H1 (cell line): ENCODE results near the gene DHRS9.

Experiments used
- EP300 ChIP-seq, 2 experiments: IDR thresholded peaks; 1 replicate in 1 of 2; 2 replicates in 1 of 2; pipeline ENCODE4 v1.6.1; 2011 to 2012; ENCODE audit warnings: low read depth in 2 of 2, low read length in 2 of 2, mild to moderate bottlenecking in 2 of 2, borderline replicate concordance in 1 of 2, inconsistent platforms in 1 of 2, moderate library complexity in 1 of 2
- EZH2 ChIP-seq: fragments of 200-600 bp; sonication (generic); IDR thresholded peaks from 2 replicates; pipeline ENCODE4 v1.7.1; 2012; ENCODE audit warnings: low read depth, mild to moderate bottlenecking, moderate library complexity, low read length, inconsistent platforms; ENCODE audit not compliant: severe bottlenecking
- GABPA ChIP-seq: IDR thresholded peaks from 2 replicates; pipeline ENCODE4 v1.6.1; 2011; ENCODE audit warnings: mild to moderate bottlenecking, low read length, moderate library complexity, borderline replicate concordance; ENCODE audit not compliant: insufficient read depth
- HDAC6 ChIP-seq: IDR thresholded peaks from one replicate; pipeline ENCODE4 v1.7.1; 2012; ENCODE audit warnings: low read depth, mild to moderate bottlenecking, inconsistent platforms, low read length, moderate library complexity
- POLR2A ChIP-seq, 2 experiments: IDR thresholded peaks; 1 replicate in 1 of 2; 2 replicates in 1 of 2; pipeline ENCODE4 v1.6.1; 2011; ENCODE audit warnings: low read depth in 2 of 2, low read length in 2 of 2, mild to moderate bottlenecking in 2 of 2; ENCODE audit errors: control extremely low read depth in 1 of 2
- POLR2AphosphoS5 ChIP-seq: IDR thresholded peaks from 2 replicates; pipeline ENCODE4 v1.6.1; 2011; ENCODE audit warnings: low read depth, low read length
- RXRA ChIP-seq: IDR thresholded peaks from 2 replicates; pipeline ENCODE4 v1.6.1; 2011; ENCODE audit warnings: low read depth, mild to moderate bottlenecking, low read length, moderate library complexity; ENCODE audit not compliant: insufficient read depth
- SP2 ChIP-seq: IDR thresholded peaks from 2 replicates; pipeline ENCODE4 v1.6.1; 2012; ENCODE audit warnings: mild to moderate bottlenecking, low read length, inconsistent platforms
- SRF ChIP-seq: IDR thresholded peaks from 2 replicates; pipeline ENCODE4 v1.6.1; 2011; ENCODE audit warnings: mild to moderate bottlenecking, low read depth, low read length, moderate library complexity
- ZNF274 ChIP-seq: IDR thresholded peaks from 2 replicates; pipeline ENCODE4 v1.7.0; 2012; ENCODE audit warnings: low read length, borderline replicate concordance; ENCODE audit errors: extremely low read depth
- TF ChIP-seq, protein P1 (sequence below), 3 experiments: IDR thresholded peaks; 1 replicate in 2 of 3; 2 replicates in 1 of 3; pipeline versions ENCODE4 v1.5.1 to v1.6.1; 2011; ENCODE audit warnings: low read length in 3 of 3, mild to moderate bottlenecking in 3 of 3, inconsistent platforms in 2 of 3, low read depth in 1 of 3, moderate library complexity in 1 of 3; ENCODE audit not compliant: insufficient read depth in 1 of 3; ENCODE audit errors: control extremely low read depth in 1 of 3
- TF ChIP-seq, protein P2 (sequence below): IDR thresholded peaks from 2 replicates; pipeline ENCODE4 v1.6.1; 2011; ENCODE audit warnings: low read length, improper control_type of control experiment

DNA sequence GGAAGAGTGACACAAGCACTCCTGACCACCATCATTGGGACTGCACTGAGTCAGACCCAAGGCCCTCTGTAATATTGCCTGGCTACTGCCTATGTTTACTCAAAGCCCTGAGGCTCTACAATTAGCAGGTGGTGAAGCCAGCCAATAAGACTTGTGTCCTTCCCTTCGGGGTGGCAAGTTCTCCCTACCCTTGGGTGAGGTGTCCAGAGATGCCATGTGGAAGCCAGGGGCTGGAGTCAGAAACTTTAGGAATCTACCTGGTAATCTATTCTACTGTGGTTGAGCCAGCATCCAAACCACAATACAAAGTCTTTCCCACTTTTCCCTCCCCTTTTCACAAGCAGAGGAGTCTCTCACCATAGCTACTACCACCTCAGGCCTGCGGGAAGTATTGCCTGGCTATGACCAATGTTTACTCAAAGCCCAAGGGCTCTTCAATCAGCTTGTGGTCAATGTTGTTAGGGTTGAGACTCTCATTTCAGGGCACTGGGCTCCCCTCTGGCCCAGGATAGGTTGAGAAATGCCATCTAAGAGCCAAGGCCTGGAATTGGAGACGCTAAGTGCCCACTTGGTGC, 17.6 kb downstream of the DHRS9 start:
- TF ChIP-seq EP300 (IDR thresholded peaks at IDR 0.05; ENCODE audit: borderline replicate concordance in 1 of 2, low read depth in 2 of 2, low read length in 2 of 2) (no peak), ZNF274 (no peak), POLR2AphosphoS5 (no peak), EZH2 (no peak), RXRA (no peak), SRF (no peak), POLR2A (IDR thresholded peaks at IDR 0.05; ENCODE audit: control extremely low read depth in 1 of 2, low read depth in 2 of 2, low read length in 2 of 2) (no peak), SP2 (no peak), GABPA (no peak), HDAC6 (no peak)
- TF ChIP-seq, protein P1, sequence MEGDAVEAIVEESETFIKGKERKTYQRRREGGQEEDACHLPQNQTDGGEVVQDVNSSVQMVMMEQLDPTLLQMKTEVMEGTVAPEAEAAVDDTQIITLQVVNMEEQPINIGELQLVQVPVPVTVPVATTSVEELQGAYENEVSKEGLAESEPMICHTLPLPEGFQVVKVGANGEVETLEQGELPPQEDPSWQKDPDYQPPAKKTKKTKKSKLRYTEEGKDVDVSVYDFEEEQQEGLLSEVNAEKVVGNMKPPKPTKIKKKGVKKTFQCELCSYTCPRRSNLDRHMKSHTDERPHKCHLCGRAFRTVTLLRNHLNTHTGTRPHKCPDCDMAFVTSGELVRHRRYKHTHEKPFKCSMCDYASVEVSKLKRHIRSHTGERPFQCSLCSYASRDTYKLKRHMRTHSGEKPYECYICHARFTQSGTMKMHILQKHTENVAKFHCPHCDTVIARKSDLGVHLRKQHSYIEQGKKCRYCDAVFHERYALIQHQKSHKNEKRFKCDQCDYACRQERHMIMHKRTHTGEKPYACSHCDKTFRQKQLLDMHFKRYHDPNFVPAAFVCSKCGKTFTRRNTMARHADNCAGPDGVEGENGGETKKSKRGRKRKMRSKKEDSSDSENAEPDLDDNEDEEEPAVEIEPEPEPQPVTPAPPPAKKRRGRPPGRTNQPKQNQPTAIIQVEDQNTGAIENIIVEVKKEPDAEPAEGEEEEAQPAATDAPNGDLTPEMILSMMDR (IDR thresholded peaks at IDR 0.05; ENCODE audit: control extremely low read depth in 1 of 3, insufficient read depth in 1 of 3, low read depth in 1 of 3, low read length in 3 of 3): no peak
- TF ChIP-seq, protein P2, sequence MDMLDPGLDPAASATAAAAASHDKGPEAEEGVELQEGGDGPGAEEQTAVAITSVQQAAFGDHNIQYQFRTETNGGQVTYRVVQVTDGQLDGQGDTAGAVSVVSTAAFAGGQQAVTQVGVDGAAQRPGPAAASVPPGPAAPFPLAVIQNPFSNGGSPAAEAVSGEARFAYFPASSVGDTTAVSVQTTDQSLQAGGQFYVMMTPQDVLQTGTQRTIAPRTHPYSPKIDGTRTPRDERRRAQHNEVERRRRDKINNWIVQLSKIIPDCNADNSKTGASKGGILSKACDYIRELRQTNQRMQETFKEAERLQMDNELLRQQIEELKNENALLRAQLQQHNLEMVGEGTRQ: no peak
